Endodermal cell (in vitro differentiated cells): ENCODE results near the gene TFCP2L1. TPM values are rescaled to one million over a fixed set of nuclear protein-coding genes. Genes with fewer than 3 reads are reported as not detected.
"Not testable (repeated sequence)": the region's sequence is repeated elsewhere in the genome, so short reads cannot be mapped to it uniquely, and the experiment has no call there.

ENCODE experiments used
- DNase-seq: peaks from one replicate; pipeline ENCODE4 v3.0.0-alpha.2; 2017
- H3K27ac ChIP-seq: 2 replicates; pipeline ENCODE4 v1.5.1; 2013; ENCODE audit warnings: mild to moderate bottlenecking, low read depth, low read length, moderate library complexity
- H3K27me3 ChIP-seq: 2 replicates; pipeline ENCODE4 v1.6.1; 2013; ENCODE audit warnings: mild to moderate bottlenecking, low read length, moderate library complexity; ENCODE audit not compliant: insufficient read depth, control insufficient read depth, poor library complexity, severe bottlenecking
- H3K36me3 ChIP-seq: 2 replicates; pipeline ENCODE4 v1.7.0; 2013; ENCODE audit warnings: mild to moderate bottlenecking, low read length, moderate library complexity; ENCODE audit not compliant: control insufficient read depth, insufficient read depth
- H3K4me1 ChIP-seq: one replicate; pipeline ENCODE4 v1.7.0; 2013; ENCODE audit warnings: low read length; ENCODE audit not compliant: control insufficient read depth, insufficient read depth
- H3K4me3 ChIP-seq: 2 replicates; pipeline ENCODE4 v1.5.1; 2013; ENCODE audit warnings: mild to moderate bottlenecking, low read length, moderate library complexity
- H3K9ac ChIP-seq: 2 replicates; pipeline ENCODE4 v1.6.1; 2013; ENCODE audit warnings: mild to moderate bottlenecking, low read length, moderate library complexity; ENCODE audit not compliant: poor library complexity, severe bottlenecking; ENCODE audit errors: extremely low read depth
- H3K9me3 ChIP-seq: 2 replicates; pipeline ENCODE4 v1.6.1; 2013; ENCODE audit warnings: mild to moderate bottlenecking, low read length, moderate library complexity; ENCODE audit not compliant: control insufficient read depth
- H3K27ac Mint-ChIP-seq: 2 replicates; pipeline ENCODE4 v1.8.0; 2020; ENCODE audit warnings: mixed read lengths
- H3K27me3 Mint-ChIP-seq: 2 replicates; pipeline ENCODE4 v1.8.0; 2021; ENCODE audit warnings: mild to moderate bottlenecking, mixed read lengths; ENCODE audit not compliant: insufficient read depth
- H3K36me3 Mint-ChIP-seq: 2 replicates; pipeline ENCODE4 v1.8.0; 2020; ENCODE audit warnings: low read depth, mixed read lengths
- H3K4me1 Mint-ChIP-seq: 2 replicates; pipeline ENCODE4 v1.8.0; 2020; ENCODE audit warnings: mixed read lengths
- H3K4me3 Mint-ChIP-seq: 2 replicates; pipeline ENCODE4 v1.8.0; 2020; ENCODE audit warnings: mild to moderate bottlenecking, moderate library complexity, mixed read lengths
- H3K9me3 Mint-ChIP-seq: 2 replicates; pipeline ENCODE4 v1.8.0; 2020; ENCODE audit warnings: mild to moderate bottlenecking, mixed read lengths
- CTCF ChIP-seq: fragments of 200-600 bp; sonication (generic); conservative IDR thresholded peaks from 2 replicates; pipeline ENCODE4 v1.5.0; 2021; ENCODE audit warnings: antibody characterized with exemption, mild to moderate bottlenecking
- WGBS, 2 experiments: methylation state at CpG; one replicate each; pipeline versions ENCODE4 v1.1.5 to v1.1.7; 2013; ENCODE audit warnings: missing lambda C conversion rate in 2 of 2, mixed read lengths in 1 of 2; ENCODE audit not compliant: insufficient coverage in 1 of 2, insufficient read length in 1 of 2; 5-methylcytosine and 5-hydroxymethylcytosine counted together
- total RNA-seq, 2 donors: library from RNA; stranded (reverse); fragmentation: NEBNext Ultra II Directional in 1 of 2; extraction: Animal tissue kit (Norgen Biotek cat#: 25700) in 1 of 2; gene quantifications; 2 replicates in 1 of 2; 3 replicates in 1 of 2; pipeline ENCODE4 v1.2.1, GENCODE V29; 2021

TFCP2L1 gene
- total RNA-seq, 2 donors from 2014 or later = 3.3 to 4.3 TPM

- Mint-ChIP-seq H3K4me3 (no peak overlapping the region), H3K4me1 (peaks cover 11% of the 10 kb centered on the region), H3K27me3 (peaks cover 2% of the 10 kb centered on the region), H3K27ac (no peak overlapping the region), H3K36me3 (no peaks in the 10 kb centered on the region), H3K9me3 (no peaks in the 10 kb centered on the region)
- no peak overlapping the region for H3K27ac ChIP-seq
- 91 to 92% methylated on average over 2 to 17 of the region's 17 CpGs for WGBS, 2 experiments
- H3K4me3 ChIP-seq = no peak overlapping the region
- H3K36me3 ChIP-seq = peaks cover 9% of the 10 kb centered on the region
- no peaks in the 10 kb centered on the region for H3K27me3 ChIP-seq
- TF ChIP-seq CTCF = no peak
- no peaks in the 10 kb centered on the region for H3K4me1 ChIP-seq
- H3K9me3 ChIP-seq = no peaks in the 10 kb centered on the region
- DNase-seq = peak; percentile 42
- H3K9ac ChIP-seq = no peak overlapping the region
Observed at GRCh38 chr2:121333231-121333630, 48.2 kb upstream of the TFCP2L1 start.

GRCh38 chr2:121331324-121331723, 46.3 kb upstream of the TFCP2L1 start:
- not testable (repeated sequence) for H3K36me3 ChIP-seq, H3K27ac ChIP-seq, H3K36me3 Mint-ChIP-seq, H3K9me3 Mint-ChIP-seq, H3K9ac ChIP-seq, H3K4me1 ChIP-seq, H3K9me3 ChIP-seq, H3K27ac Mint-ChIP-seq, H3K4me3 ChIP-seq, H3K27me3 ChIP-seq, H3K27me3 Mint-ChIP-seq, H3K4me3 Mint-ChIP-seq
- H3K4me1 Mint-ChIP-seq = peaks cover 11% of the 10 kb centered on the region
- DNase-seq = peak; percentile 23
- WGBS, 2 experiments = 91 to 100% methylated on average over 5 to 8 of the region's 8 CpGs

- no peaks in the 10 kb centered on the region for H3K9me3 Mint-ChIP-seq
- H3K4me3 Mint-ChIP-seq = no peak overlapping the region
- Histone ChIP-seq H3K27me3 (no peaks in the 10 kb centered on the region), H3K4me1 (no peaks in the 10 kb centered on the region), H3K36me3 (no peaks in the 10 kb centered on the region), H3K27ac (no peak overlapping the region), H3K9me3 (no peaks in the 10 kb centered on the region), H3K9ac (no peak overlapping the region), H3K4me3 (no peak overlapping the region)
- DNase-seq = peak; percentile 22
- no peak overlapping the region for H3K27ac Mint-ChIP-seq
- peaks cover 11% of the 10 kb centered on the region for H3K4me1 Mint-ChIP-seq
- 92 to 100% methylated on average over 5 to 15 of the region's 15 CpGs for WGBS, 2 experiments
- TF ChIP-seq CTCF = no peak
- peaks cover 2% of the 10 kb centered on the region for H3K27me3 Mint-ChIP-seq
- no peaks in the 10 kb centered on the region for H3K36me3 Mint-ChIP-seq
Observed at GRCh38 chr2:121330921-121331320, 45.9 kb upstream of the TFCP2L1 start.

DNA sequence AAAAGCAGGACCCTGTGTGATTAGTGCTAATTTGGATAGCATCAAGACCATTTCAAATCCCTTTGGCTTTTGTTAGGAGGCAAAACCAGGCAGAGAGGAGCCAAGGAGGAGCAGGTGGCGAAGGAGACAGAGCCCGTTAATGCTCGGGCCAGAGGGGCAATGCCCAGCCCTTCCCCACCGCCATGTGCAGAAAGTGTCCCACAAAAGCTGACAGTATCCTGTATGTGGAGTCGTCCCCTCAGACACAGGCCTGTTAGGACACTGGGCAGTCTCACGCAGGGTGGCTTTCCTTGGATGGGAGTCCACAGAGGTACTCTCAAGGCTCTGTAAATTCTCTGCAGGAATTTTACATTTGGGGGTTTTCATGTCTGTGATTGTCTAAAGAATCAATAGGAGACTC, 44.8 kb upstream of the TFCP2L1 start:
- Mint-ChIP-seq H3K27ac (no peak overlapping the region), H3K36me3 (no peaks in the 10 kb centered on the region), H3K9me3 (no peaks in the 10 kb centered on the region), H3K4me1 (peaks cover 4% of the 10 kb centered on the region), H3K4me3 (no peak overlapping the region), H3K27me3 (peaks cover 2% of the 10 kb centered on the region)
- no peaks in the 10 kb centered on the region for H3K9me3 ChIP-seq
- no peaks in the 10 kb centered on the region for H3K36me3 ChIP-seq
- H3K4me3 ChIP-seq = no peak overlapping the region
- H3K4me1 ChIP-seq = no peaks in the 10 kb centered on the region
- H3K27me3 ChIP-seq = no peaks in the 10 kb centered on the region
- WGBS, 2 experiments = 92 to 95% methylated on average over 6 of the region's 6 CpGs
- no peak for TF ChIP-seq CTCF
- no peak overlapping the region for H3K9ac ChIP-seq
- DNase-seq = peak; percentile 28
- H3K27ac ChIP-seq = no peak overlapping the region
